Neuron (in vitro differentiated cells): Measurements from ENCODE around the gene IGSF9B.
A peak's percentile ranks its signal among the peaks of the same experiment; 100 is the strongest.

Experiments
- H2AFZ ChIP-seq: one replicate; pipeline ENCODE4 v1.6.1; 2013; ENCODE audit warnings: low read depth, mild to moderate bottlenecking, inconsistent platforms, low read length, moderate library complexity
- H3K27me3 ChIP-seq: one replicate; pipeline ENCODE4 v1.6.1; 2013; ENCODE audit warnings: low read length; ENCODE audit not compliant: insufficient read depth
- H3K36me3 ChIP-seq: one replicate; pipeline ENCODE4 v1.6.1; 2013; ENCODE audit warnings: low read length; ENCODE audit not compliant: insufficient read depth
- H3K4me1 ChIP-seq: one replicate; pipeline ENCODE4 v1.6.1; 2013; ENCODE audit warnings: low read length; ENCODE audit not compliant: insufficient read depth
- H3K4me3 ChIP-seq: 2 replicates; pipeline ENCODE4 v1.5.1; 2013; ENCODE audit warnings: mild to moderate bottlenecking, low read length, moderate library complexity
- H3K9me3 ChIP-seq: one replicate; pipeline ENCODE4 v1.6.1; 2013; ENCODE audit warnings: low read length

Gene IGSF9B

DNA sequence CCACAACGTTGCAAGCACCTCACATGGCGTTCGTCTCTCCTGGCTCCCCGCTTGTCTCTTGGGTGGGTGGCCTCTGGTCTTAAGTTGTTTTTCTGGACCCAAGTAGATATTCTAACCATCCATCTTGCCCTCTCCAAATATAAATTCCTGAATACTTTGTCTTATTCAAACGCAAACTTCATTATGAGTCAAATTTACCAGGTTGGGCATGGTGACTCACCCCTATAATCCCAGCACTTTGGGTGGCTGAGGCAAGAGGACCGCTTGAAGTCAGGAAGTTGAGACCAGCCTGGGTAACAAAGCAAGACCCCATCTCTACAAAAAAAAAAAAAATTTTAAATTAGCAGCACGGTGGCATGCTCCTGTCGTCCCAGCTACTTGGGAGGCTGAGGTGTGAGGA, 5.1 kb upstream of the IGSF9B start:
- no peaks in the 10 kb centered on the region for H3K9me3 ChIP-seq
- peaks cover 22% of the 10 kb centered on the region for H3K27me3 ChIP-seq
- peaks cover 29% of the 10 kb centered on the region for H3K4me1 ChIP-seq
- no peak overlapping the region for H2AFZ ChIP-seq
- H3K36me3 ChIP-seq, result no peaks in the 10 kb centered on the region
- no peak overlapping the region for H3K4me3 ChIP-seq

DNA sequence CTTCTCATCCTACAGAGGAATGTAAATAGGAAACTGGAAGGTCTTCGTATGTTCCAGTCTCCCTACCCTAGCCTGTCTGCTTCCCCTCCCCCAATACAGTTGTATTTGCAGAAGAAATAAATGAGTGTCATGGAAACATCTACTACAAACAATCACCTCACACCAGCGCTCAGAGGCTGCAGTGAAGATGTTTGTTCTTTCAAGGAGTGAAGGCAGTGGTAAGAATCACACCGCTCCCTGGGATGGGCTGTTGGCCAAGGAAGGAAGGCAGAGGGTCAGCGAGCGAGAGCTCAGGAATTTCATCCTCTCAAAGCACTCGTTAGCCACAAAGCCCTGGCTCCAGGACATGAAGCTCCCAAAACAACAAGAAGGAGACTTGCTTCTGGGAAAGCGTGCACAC, 1.1 kb upstream of the IGSF9B start:
- Histone ChIP-seq H3K4me3 (peak overlapping the region; percentile 76), H3K27me3 (peaks cover 25% of the 10 kb centered on the region), H3K9me3 (no peaks in the 10 kb centered on the region), H2AFZ (no peak overlapping the region), H3K36me3 (no peaks in the 10 kb centered on the region), H3K4me1 (peaks cover 21% of the 10 kb centered on the region)

DNA sequence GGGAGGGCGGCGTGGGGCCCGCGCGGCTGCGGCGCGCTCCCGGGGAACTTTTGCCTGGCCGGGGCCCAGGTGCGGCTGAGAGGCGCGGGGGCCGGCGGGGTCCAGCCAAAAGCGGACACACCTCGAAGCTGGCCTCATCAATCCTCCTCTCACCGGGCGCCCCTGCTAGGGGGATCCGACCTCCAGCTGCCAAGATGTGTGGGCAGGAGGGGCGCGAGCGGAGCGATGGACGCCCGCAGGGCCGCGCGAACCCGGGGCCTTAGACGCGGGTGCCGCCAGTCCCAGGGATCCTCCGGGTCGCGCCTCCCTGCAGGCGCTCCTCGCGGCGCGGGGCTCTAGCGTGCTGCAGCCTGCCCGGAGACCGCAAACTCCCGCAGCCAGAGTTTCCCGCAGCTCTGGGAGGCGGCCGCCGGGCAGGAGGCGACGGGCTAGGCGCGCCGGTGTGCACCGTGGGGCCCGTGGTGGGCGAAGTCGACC, 785 bp downstream of the IGSF9B start:
- Histone ChIP-seq H3K4me3 (peak overlapping the region; percentile 76), H3K9me3 (no peaks in the 10 kb centered on the region), H2AFZ (no peak overlapping the region), H3K4me1 (peaks cover 36% of the 10 kb centered on the region), H3K27me3 (peaks cover 22% of the 10 kb centered on the region), H3K36me3 (no peaks in the 10 kb centered on the region)

DNA sequence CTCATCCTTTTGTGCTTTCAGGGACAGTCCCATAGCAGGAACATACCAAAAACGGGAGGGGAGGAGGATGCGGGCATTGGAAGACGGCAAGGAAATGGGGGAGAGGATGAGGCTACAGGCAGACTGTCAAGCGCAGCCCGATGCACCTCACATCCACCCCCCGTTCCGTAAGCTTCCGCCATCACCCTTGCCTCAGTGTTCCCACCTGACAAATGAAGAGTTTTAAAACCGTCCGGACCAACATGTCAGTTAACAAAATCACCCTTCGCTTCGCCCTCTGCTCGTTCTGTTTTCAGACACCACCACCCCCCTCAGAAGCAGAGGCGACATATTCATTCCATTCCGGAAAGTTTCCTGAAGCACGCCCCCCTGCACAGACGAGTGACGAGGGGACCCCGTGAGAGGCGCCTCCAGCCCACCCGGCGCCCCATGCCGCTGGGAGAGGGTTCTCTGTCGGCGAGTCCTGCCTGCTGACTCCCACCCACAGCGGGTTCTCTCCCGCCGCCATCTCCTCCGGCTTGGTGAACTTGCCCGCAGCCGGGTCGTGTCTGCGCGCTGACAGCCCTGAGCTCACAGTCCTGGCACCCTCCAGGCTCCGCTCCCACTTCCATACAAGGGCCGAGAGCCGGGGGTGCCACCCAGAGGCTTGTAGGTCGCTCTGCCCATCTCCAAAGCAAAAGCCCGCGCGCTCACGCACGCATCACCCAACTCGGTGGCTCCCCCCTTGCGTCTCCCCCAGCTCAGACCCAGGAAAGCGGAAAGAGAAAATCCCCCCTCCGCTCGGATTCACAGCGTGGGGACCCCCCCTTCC, 1.5 kb downstream of the IGSF9B start:
- H3K9me3 ChIP-seq, result no peaks in the 10 kb centered on the region
- H3K4me3 ChIP-seq, result peak overlapping the region; percentile 45
- peaks cover 40% of the 10 kb centered on the region for H3K4me1 ChIP-seq
- H3K27me3 ChIP-seq, result peaks cover 21% of the 10 kb centered on the region
- H3K36me3 ChIP-seq, result no peaks in the 10 kb centered on the region
- H2AFZ ChIP-seq, result no peak overlapping the region

DNA sequence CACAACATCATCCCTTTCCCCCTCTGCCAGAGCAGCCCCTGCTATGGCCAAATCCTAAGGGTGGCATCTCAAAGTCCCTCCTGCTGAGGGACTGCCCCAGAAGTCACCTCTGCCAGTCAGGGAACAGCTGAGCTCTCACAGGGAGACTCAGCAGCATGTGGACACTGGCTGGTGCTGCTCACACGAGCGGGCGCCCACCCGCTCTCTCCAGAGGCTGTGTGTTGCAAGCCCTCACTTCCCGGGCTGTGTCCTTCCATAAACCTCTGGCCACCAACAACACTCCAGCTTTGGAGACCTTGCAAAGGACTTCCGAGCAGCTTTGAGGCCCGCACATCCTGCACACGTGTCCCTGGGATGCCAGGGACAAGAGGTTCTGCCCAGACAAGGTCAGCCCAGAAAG, 2.8 kb downstream of the IGSF9B start:
- Histone ChIP-seq H3K4me3 (no peak overlapping the region), H3K27me3 (peaks cover 11% of the 10 kb centered on the region), H3K4me1 (peaks cover 44% of the 10 kb centered on the region), H2AFZ (no peak overlapping the region), H3K36me3 (no peaks in the 10 kb centered on the region), H3K9me3 (no peaks in the 10 kb centered on the region)

DNA sequence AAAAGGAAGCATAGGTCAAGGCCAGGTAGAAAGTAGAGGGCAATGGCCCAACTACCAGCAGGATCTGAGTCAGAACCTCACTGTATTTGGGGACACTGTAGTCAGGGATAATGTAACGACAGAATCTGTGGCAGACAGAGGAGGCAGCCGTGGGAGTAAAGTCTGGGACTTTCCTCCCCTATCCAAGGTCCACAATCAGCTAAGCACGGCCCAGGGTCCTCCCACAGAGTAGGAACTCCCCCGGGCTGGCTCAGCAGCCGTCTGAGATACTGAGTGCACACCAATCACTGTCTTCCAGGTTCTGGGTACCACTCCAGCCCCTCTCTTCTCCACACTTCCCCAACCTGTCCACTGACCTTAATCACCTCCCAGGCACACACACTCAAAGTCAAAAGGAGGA, 3.2 kb downstream of the IGSF9B start:
- H3K9me3 ChIP-seq, result no peaks in the 10 kb centered on the region
- H3K4me3 ChIP-seq, result no peak overlapping the region
- no peaks in the 10 kb centered on the region for H3K36me3 ChIP-seq
- peaks cover 11% of the 10 kb centered on the region for H3K27me3 ChIP-seq
- no peak overlapping the region for H2AFZ ChIP-seq
- peaks cover 49% of the 10 kb centered on the region for H3K4me1 ChIP-seq

DNA sequence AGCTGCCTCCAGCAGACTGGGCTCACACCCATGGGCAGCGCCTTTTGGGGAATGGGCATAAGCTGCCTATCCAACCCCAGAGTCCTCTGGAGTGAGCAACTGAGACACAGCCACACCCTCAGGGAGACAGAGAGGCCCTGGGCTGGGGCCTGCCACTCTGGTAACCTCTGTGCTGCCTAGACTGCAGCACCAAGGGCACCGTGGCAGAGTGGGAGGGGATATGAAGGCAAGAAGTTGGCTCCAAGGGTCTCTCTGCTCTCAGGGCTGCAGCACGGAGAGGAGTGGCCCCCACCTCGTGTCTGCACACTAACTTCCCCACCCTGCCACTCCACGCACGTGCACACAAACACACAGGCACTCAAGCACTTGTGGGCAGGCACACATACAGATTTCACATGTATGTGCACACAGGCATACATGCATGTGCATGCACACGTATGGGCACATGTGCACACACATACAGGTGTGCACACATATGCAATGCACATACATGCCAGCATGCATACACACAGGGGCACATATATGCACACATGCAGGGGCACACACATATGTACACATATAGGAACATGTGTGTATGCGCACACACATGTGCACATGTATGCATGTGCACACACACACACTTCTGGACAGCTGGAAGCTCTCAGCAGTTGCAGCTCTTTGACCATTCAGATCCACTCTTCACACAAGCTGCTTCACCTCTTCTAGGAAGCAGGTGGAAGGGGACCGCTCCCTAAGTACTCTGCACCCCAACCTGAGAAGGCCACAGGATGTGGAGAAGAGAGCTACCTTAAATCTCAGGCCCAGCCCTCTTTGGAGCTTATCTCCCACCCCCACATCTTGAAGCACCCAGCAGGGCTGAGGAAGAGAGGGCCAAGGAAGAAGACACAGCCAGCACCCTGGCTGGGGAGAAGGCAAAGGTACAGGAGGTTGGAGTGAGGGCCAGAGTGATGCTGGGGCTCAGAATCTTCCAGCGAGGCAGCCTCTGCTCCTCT, 4.3 kb downstream of the IGSF9B start:
- Histone ChIP-seq H3K27me3 (peaks cover 8% of the 10 kb centered on the region), H3K4me3 (no peak overlapping the region), H3K4me1 (peaks cover 53% of the 10 kb centered on the region)

DNA sequence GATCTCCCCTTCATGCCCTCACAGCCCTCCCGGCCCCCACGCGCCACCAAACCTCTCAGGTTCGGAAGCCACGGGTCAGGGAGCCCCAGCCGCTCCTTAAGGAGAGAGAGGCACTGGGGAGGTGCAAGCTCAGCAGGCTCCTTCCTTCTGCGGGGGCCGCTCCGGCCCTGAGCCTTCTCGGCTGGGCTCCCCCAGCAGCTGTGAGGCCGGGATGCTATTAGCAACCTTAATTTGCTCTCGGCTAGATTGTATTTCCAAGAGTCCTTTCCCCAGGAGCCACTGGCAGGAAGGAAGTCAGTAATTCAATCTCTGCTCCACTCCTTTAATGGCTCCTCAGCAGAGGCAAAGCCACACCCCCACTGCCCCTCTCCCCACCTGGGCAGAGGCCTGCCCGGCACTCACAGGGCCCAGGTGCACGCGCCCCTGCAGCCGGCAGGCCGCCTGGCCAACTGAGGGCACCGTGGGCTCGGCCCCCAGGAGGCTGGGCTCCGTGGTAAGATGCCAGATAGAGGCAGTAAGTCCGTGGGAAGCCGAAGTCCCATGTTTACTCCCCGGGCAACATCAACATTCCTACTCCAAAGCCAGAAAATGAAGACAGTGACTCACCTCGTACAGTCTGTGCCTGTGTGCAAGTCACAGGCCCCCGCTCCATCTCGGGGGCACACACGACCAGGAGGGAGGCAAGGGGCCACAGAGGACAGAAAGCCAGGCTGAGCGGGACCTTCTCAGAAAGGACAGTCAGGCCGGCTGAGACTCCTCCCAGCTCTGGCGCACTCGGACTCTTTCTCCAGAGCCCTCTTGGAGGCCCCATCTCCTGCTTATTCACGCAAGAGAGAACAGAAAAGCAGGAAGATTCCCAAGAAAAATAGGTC, 5.2 kb downstream of the IGSF9B start:
- Histone ChIP-seq H3K4me1 (peaks cover 60% of the 10 kb centered on the region), H3K36me3 (no peaks in the 10 kb centered on the region), H3K9me3 (no peaks in the 10 kb centered on the region), H3K27me3 (peaks cover 8% of the 10 kb centered on the region), H2AFZ (no peak overlapping the region), H3K4me3 (peak overlapping the region; percentile 12)

More for the DNA sequence above, 4.3 kb downstream of the IGSF9B start:
- H2AFZ ChIP-seq, result no peak overlapping the region
- H3K9me3 ChIP-seq, result no peaks in the 10 kb centered on the region
- H3K36me3 ChIP-seq, result no peaks in the 10 kb centered on the region

DNA sequence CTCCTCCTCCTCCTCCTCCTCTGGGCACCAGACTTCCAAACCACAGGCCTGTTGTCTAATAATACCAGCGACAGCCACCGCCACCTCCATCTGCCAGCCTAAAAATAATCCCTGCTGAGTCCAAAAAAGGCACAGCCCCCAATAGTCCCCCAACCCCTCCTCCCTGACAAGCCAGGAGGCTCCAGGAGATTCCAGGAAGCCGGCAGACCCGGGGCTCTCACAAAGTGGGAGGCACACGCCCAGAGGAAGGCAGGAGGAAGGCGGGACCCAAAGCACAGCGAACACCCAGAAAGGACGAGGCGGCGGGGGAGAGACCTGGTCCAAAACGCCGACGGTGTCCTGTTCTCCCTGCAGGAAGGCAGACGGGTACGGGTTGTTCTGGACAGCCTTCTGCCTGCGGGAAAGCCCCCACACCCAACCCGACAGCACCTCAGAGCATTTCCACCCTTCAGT, 5.9 kb downstream of the IGSF9B start:
- no peak overlapping the region for H3K4me3 ChIP-seq
- no peak overlapping the region for H2AFZ ChIP-seq
- H3K4me1 ChIP-seq, result peaks cover 67% of the 10 kb centered on the region
- H3K36me3 ChIP-seq, result no peaks in the 10 kb centered on the region
- H3K27me3 ChIP-seq, result peaks cover 8% of the 10 kb centered on the region
- no peaks in the 10 kb centered on the region for H3K9me3 ChIP-seq

DNA sequence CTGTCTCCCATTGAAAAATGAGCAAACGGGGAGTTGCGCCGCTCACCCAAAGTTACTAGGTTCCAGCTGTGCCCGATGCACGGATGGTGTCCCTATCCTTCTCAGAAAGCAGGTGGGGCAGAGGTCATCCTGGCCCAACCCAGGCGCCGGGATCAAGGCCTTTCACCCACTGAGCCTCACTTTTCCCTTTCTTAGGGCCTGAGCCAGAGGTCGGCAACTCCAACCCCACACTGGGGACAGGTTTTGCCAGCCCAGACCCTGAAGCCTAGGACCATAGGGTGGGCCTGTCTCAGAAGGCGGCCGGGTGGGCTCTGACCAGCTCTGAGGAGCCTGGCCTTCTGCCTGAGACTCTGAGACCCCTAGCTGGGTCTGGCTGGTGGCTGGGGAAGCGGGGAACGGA, 6.3 kb downstream of the IGSF9B start:
- H3K4me1 ChIP-seq, result peaks cover 70% of the 10 kb centered on the region

DNA sequence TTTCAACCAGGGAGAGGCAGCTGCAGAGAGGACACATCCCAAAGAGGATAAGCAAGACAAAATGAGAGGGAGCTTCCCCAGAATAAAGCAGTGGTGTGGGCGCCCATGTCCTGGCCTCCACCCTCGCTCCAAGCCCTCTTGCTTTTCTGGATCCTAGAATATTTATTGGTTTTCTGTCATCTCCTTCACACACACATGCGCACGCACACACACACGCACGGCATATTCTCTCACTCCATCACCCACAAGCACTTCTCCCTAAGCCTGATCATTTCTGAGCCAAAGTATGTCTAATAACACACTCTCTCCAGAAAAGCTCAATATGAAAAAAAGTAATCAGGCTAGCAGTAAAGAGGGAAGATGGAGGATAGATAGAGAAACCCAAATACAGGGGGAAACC, 7.6 kb downstream of the IGSF9B start:
- peaks cover 63% of the 10 kb centered on the region for H3K4me1 ChIP-seq

More for the DNA sequence above, 6.3 kb downstream of the IGSF9B start:
- no peaks in the 10 kb centered on the region for H3K9me3 ChIP-seq
- no peak overlapping the region for H2AFZ ChIP-seq
- no peak overlapping the region for H3K4me3 ChIP-seq
- no peaks in the 10 kb centered on the region for H3K36me3 ChIP-seq
- peaks cover 8% of the 10 kb centered on the region for H3K27me3 ChIP-seq

DNA sequence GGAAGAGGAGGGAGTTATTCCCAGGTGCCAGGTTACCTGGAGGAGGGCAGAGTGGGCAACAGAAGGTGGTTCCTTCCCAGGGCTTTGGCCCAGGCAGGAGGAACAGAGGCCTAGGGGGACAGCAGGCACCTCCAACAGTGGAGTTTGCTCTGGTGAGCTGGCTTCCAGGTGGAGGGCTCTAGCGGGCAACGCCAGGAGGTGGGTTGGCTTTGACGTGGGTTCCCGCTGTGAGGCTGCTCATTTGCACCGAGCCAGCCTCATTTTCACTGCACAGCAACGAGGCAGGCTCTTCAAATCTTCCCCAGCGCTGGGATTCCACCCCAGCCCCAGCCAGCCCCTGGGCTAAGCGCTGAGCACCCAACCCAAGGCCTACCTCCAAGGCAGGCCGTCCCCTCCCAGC, 8.1 kb downstream of the IGSF9B start:
- Histone ChIP-seq H2AFZ (no peak overlapping the region), H3K4me3 (no peak overlapping the region), H3K4me1 (peaks cover 63% of the 10 kb centered on the region), H3K36me3 (peaks cover 3% of the 10 kb centered on the region), H3K9me3 (no peaks in the 10 kb centered on the region), H3K27me3 (no peaks in the 10 kb centered on the region)

More for the DNA sequence above, 7.6 kb downstream of the IGSF9B start:
- H3K9me3 ChIP-seq, result no peaks in the 10 kb centered on the region
- no peaks in the 10 kb centered on the region for H3K36me3 ChIP-seq
- H3K4me3 ChIP-seq, result no peak overlapping the region
- peaks cover 3% of the 10 kb centered on the region for H3K27me3 ChIP-seq
- no peak overlapping the region for H2AFZ ChIP-seq
